ENCODE data around the gene TPCN1.

The TPCN1 gene

DNA sequence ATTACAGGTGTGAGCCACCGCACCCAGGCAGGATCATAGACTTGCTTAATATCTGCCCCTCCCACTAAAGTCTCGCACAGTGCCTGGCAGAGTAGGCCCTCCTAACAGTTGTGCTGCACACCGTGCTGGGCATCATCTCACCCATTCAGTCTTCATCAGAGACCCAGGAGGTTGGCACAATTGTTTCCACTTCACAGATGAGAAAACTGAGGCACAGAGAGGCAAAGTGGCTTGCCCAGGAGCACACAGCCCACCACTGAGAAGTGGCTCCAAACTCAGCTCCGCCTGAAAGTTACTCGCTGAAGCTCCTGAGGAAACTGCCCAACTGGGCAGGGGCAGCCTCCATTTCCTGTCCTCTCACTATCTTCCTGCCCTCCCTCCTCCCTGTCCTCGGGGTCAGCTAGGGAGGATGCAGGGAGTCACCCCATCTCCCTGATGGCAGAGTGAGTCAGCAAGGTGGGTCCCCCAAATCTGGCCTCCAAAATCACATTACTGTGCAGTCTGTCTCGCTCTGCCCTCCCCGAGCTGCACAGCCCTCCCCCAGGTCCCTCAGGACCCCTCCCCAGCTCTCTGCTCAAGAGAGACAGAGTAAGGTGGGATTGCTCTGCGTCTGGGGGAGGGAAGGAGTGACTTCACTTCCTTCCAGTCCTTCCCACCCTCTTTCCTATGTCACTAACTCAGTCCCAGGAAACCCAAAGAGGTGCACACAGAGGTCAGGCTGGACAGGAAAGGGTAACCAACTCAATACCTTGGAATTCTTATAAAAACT lies 107.9 kb downstream of the TPCN1 start:
- in situ Hi-C loops (cut with HindIII; ENCODE audit: low pct_unique_long_range_greater_than_20kb, low sequenced_read_pairs): no loop called here
- DNase-seq (ENCODE audit: low read depth in 1 of 2, low spot score in 1 of 2): no peak
- no peak for TF ChIP-seq JUND (IDR thresholded peaks at IDR 0.05; ENCODE audit: low read depth)

DNA sequence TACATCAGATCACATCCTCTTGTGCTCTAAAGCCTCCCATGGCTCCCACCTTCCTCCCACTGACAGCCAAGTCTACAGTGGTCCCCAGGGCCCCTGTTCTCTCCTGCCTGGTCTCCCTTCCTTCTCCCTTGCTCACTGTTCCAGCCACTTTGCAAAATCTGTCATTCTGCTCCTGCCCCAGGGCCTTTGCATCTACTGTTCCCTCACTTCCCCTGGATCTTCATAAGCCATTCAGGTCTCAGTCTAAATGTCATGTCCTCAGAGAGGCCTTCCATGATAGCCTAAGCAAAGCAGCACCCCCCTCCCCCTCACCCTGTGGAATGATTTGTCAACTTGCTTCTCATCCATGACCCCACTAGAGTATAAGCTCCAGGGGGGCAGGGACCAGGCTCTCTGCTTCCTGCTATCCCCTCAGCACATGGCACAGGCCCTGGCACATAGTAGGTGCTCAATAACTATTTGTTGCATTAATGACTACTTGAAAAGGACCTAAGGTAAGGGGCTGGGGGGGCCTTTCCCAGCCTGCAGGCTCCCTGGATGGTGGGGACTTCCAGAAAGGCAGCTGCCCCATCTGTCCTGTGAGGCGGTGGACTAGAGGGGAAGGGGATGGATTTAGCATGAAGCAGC lies 108.6 kb downstream of the TPCN1 start:
- DNase-seq (ENCODE audit: low read depth in 1 of 2, low spot score in 1 of 2): no peak
- TF ChIP-seq JUND (IDR thresholded peaks at IDR 0.05; ENCODE audit: low read depth): no peak
- in situ Hi-C loops (cut with HindIII; ENCODE audit: low pct_unique_long_range_greater_than_20kb, low sequenced_read_pairs): no loop called here

DNA sequence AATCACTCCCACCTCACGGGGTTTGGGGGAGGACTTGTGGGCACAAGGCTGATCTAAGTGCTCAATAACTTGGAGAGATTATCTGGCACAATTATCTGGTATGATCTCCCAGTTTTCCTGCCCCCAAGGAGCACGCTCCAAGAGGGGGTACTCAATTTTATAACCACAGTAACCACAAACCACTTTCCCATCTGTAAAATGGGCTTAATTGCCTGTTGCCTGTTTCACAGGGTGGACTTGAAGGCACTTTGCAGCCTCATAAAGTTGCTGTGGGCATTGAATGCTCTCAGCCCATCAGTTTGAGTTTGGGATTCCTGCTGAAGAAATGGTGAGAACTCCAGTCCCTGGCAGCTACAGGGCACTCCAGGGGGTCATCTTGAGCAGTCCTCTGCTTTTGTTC lies 109.2 kb downstream of the TPCN1 start:
- TF ChIP-seq JUND (IDR thresholded peaks at IDR 0.05; ENCODE audit: low read depth): no peak
- in situ Hi-C loops (cut with HindIII; ENCODE audit: low pct_unique_long_range_greater_than_20kb, low sequenced_read_pairs): no loop called here

DNA sequence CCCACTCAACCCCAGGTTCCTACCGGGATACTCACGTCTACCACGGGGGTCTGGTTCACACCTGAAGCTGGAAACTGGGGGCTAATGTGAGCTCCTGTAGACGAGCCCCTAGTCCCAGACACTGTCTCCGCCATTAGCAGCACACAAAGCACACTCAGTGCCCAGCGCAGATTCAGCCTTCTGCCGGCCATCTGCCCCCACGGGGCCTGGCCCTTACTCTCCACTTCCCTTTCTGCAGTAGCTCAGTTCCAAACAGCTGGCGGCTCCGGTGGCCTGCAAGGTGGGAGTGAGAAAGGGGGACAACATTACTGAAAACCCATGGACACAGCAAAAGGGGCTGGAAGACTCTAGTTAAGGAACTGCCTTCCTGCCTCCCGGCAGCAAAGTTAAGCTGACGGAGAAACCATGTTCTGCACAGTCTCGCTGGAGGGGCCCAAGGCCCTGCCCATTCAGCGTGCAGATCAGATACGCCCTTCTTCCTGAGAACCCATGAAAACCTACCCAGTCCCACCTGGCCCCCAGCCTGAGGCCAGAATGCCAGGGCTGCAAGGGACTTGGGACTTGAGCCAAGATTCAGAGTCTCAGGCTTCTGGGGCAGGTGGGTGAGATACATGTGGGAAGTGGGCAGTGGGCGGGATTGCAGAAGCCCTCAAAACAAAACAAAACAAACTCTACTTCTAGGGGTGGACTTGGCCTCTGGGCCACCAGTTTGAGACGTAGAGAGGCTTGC lies 111.6 kb downstream of the TPCN1 start:
- DNase-seq (ENCODE audit: low read depth in 1 of 2, low spot score in 1 of 2): no peak
- in situ Hi-C loops (cut with HindIII; ENCODE audit: low pct_unique_long_range_greater_than_20kb, low sequenced_read_pairs): no loop called here
- TF ChIP-seq JUND (IDR thresholded peaks at IDR 0.05; ENCODE audit: low read depth): no peak

More for the DNA sequence above, 109.2 kb downstream of the TPCN1 start:
- no peak for DNase-seq (ENCODE audit: low read depth in 1 of 2, low spot score in 1 of 2)

DNA sequence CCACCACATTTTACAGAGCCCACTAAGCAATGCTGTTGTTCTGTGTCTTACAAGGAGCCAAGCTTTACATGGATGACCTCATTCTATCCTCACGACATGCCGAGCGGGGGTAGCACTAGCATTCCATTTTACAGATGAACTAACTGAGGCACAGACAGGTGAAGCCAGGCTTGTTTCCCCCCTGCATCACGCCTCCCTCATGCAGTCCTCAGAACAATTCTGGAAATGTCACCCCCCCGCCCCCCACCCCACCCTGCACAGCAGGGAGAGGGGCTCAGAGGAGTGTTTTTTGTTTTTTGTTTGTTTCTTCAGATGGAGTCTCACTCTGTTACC lies 112.1 kb downstream of the TPCN1 start:
- no peak for TF ChIP-seq JUND (IDR thresholded peaks at IDR 0.05; ENCODE audit: low read depth)
- in situ Hi-C loops (cut with HindIII; ENCODE audit: low pct_unique_long_range_greater_than_20kb, low sequenced_read_pairs): no loop called here
- DNase-seq (ENCODE audit: low read depth in 1 of 2, low spot score in 1 of 2): no peak

DNA sequence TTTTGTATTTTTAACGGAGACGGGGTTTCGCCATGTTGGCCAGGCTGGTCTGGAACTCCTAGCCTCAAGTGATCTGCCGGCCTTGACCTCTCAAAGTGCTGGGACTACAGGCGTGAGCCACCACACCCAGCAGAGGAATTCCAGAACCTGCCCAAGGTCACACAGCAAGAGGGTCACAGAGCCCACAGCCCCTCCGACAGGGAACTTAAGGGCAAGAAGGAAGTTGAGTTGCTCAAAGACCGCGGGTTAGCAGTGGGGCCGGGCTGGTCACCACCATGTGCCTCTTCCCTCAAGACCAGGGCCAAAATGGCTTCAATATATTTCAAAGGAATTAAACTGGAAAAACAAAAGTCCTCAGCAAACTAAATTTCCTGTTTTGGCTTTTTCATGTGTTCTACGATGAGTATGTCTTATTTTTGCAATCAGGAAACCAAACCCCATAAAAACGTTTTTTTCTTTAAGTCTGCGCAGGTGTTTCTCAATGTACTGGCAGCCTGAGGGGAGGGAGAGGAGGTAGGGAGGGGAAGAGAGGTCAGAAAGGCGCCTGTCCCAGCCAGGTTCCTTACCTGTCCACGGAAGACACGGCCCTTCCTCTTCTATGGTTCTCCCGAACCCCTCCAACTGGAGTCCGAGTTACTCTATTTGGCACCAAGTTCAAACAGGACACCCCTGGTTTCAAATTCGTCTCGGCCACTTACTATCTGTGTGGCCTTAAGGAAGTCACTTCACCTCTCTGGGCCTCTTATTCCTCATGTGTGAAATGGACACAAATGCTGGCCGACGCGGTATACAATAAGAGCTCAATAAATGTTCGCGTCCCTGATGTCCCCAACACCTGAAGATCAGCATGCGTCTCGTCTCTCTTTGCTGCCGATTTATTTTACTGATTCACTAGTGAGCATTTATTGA lies 112.9 kb downstream of the TPCN1 start:
- in situ Hi-C loops (cut with HindIII; ENCODE audit: low pct_unique_long_range_greater_than_20kb, low sequenced_read_pairs): no loop called here
- DNase-seq (ENCODE audit: low read depth in 1 of 2, low spot score in 1 of 2): peak in 1 of 2 experiments; percentile 26

DNA sequence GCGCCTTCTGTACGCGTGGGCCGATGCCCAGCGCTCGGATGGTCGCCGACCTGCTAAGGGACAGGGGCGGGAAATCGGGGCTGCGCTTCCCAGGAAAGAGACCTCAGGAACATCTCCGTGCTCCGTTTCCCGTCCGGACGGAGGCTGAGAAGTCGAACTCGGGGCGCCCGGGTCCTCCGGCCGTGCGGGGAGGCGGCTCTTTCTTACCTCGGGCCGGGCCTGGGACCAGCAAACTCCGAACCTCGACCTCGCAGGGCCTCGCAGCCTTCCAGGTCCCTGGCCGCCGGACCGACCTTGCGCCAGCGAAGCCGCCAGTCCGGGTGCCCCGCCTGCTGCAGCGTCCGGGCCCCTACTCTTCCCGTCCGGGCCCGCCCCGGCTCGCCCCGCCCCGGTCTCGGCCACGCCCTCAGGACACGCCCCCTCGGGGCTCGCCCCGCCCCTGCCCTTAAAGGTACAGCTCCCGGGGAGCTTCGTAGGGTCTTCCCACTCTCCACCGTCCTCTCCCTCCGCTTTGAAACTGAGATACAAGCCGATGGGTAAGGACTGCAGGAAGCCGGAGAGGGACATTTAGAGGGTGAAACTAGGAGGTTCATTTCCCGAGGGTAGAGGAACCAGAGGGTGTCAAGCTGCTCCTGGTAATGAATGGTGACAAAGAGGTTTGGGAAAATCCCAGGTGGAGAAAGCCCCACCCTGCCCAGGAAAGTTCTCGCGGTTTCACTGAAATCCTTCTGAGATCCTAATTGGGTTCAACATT lies 113.7 kb downstream of the TPCN1 start, which contains the start of gene SLC8B1:
Gene SLC8B1 (minus strand): TSS at position 324 of the 754 bp plus-strand sequence. CDS start 2,231 bp downstream, outside the sequence.
- in situ Hi-C loops (cut with HindIII; ENCODE audit: low pct_unique_long_range_greater_than_20kb, low sequenced_read_pairs): no loop called here
- TF ChIP-seq JUND (IDR thresholded peaks at IDR 0.05; ENCODE audit: low read depth): no peak
- DNase-seq (ENCODE audit: low read depth in 1 of 2, low spot score in 1 of 2): peak; percentile 89 to 91

More for the DNA sequence above, 112.9 kb downstream of the TPCN1 start:
- TF ChIP-seq JUND (IDR thresholded peaks at IDR 0.05; ENCODE audit: low read depth): no peak

DNA sequence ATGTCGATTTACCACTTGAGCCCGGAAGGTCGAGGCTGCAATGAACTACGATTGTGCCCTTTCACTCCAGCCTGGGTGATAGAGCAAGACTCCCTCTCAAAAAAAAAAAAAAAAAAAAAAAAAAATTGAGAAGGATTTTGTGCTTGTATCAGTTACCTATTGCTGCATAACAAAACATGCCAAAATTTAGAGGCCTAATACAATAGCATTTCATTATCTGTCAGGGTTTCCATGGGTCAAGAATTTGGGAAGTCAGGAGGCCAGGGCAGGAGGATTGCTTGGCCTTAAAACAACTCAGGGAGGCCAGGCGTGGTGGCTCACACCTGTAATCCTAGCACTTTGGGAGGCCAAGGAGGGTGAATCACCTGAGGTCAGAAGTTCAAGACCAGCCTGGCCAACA lies 118.3 kb downstream of the TPCN1 start:
- no peak for TF ChIP-seq JUND (IDR thresholded peaks at IDR 0.05; ENCODE audit: low read depth)
- in situ Hi-C loops (cut with HindIII; ENCODE audit: low pct_unique_long_range_greater_than_20kb, low sequenced_read_pairs): no loop called here
- DNase-seq (ENCODE audit: low read depth in 1 of 2, low spot score in 1 of 2): no peak

DNA sequence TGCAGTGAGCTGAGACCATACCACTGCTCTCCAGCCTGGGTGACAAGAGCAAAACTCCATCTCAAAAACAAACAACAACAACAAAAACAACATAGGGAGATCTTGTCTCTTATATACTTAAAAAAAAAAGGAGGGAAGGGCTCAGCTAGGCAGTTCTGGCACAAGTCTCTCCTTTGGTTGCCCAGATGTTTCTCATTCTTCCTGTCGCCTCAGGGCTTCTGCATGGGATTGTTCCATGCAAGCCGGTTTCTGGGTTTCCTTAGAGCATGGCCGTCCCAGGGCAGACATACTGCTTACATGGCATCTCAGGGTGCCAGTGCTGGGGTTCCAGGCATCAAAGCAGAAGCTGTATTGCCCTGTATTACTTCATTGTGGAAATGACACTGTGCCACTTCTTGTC lies 118.8 kb downstream of the TPCN1 start:
- TF ChIP-seq JUND (IDR thresholded peaks at IDR 0.05; ENCODE audit: low read depth): no peak
- DNase-seq (ENCODE audit: low read depth in 1 of 2, low spot score in 1 of 2): no peak
- in situ Hi-C loops (cut with HindIII; ENCODE audit: low pct_unique_long_range_greater_than_20kb, low sequenced_read_pairs): no loop called here

DNA sequence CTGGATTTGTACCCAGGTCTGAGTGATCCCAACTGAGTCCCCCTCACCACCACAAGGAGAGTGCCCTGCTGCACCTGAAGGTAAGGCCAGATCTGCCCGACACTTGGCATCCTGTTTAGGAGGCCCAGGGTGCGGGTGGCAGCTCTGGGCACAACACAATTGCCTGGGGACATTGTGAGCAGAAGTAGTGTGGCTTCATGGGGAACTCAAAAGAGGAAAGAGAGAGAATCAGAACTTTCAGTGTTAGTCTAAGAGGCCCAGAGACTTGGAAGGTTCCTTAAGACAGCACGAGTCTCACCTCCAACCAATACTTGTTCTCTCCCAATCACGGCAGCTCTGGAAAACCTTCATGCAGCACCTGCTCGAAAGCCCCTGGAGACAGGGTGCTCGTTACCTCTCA lies 120.3 kb downstream of the TPCN1 start:
- DNase-seq (ENCODE audit: low read depth in 1 of 2, low spot score in 1 of 2): no peak
- in situ Hi-C loops (cut with HindIII; ENCODE audit: low pct_unique_long_range_greater_than_20kb, low sequenced_read_pairs): no loop called here
- TF ChIP-seq JUND (IDR thresholded peaks at IDR 0.05; ENCODE audit: low read depth): no peak

DNA sequence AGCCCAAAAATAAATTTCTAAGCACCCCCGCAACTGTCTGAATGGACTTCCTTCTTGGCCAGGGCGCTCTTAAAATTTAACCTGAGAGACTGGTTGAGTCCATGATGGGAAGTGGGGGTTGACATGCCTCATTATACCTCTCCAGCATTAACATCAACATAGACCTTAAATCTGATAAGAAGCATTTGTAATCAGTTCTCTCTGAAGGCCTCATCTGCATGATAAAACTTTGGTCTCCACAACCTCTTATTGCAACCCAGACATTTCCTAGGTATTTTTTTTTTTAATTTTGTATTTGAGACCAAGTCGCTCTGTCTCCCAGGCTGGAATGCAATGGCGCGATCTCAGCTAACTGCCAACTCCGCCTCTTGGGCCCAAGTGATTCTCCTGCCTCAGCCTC lies 124.1 kb downstream of the TPCN1 start:
- TF ChIP-seq JUND (IDR thresholded peaks at IDR 0.05; ENCODE audit: low read depth): no peak
- in situ Hi-C loops (cut with HindIII; ENCODE audit: low pct_unique_long_range_greater_than_20kb, low sequenced_read_pairs): no loop called here
- no peak for DNase-seq (ENCODE audit: low read depth in 1 of 2, low spot score in 1 of 2)

Measured in T47D (cell line).